CD4-positive, alpha-beta T cell treated with Interleukin-17A for 4 hours (primary cell): ENCODE data around the gene TECPR2.
"Not testable (repeated sequence)": the region's sequence is repeated elsewhere in the genome, so short reads cannot be mapped to it uniquely, and the experiment has no call there.

ENCODE experiments used
- DNase-seq: peaks from one replicate; pipeline ENCODE4 v3.0.0-alpha.2; 2020; ENCODE audit warnings: mixed read lengths

TECPR2 gene

GRCh38 chr14:102511538-102511937 is 148.8 kb downstream of the TECPR2 start:
- no peak for DNase-seq

- DNase-seq, result no peak
Observed at GRCh38 chr14:102512793-102513300, 150.1 kb downstream of the TECPR2 start.

- no peak for DNase-seq
Observed at GRCh38 chr14:102513899-102514772, 151.4 kb downstream of the TECPR2 start.

- no peak for DNase-seq
Observed at GRCh38 chr14:102514987-102515733, 152.4 kb downstream of the TECPR2 start.

- peak; percentile 74 for DNase-seq
Observed at GRCh38 chr14:102516531-102517391, 154.0 kb downstream of the TECPR2 start.

GRCh38 chr14:102517392-102518062 is 154.8 kb downstream of the TECPR2 start:
- no peak for DNase-seq

- DNase-seq, result no peak
Observed at GRCh38 chr14:102518063-102518648, 155.4 kb downstream of the TECPR2 start.

GRCh38 chr14:102519709-102520108 is 157.0 kb downstream of the TECPR2 start:
- not testable (repeated sequence) for DNase-seq

- DNase-seq, result no peak
Observed at GRCh38 chr14:102523200-102523568, 160.4 kb downstream of the TECPR2 start.

- no peak for DNase-seq
Observed at GRCh38 chr14:102523569-102524450, 161.1 kb downstream of the TECPR2 start.

GRCh38 chr14:102524451-102525218 is 161.9 kb downstream of the TECPR2 start:
- DNase-seq, result peak; percentile 95

- peak; percentile 50 for DNase-seq
Observed at GRCh38 chr14:102525219-102525928, 162.6 kb downstream of the TECPR2 start.

- DNase-seq, result no peak
Observed at GRCh38 chr14:102525929-102526497, 163.3 kb downstream of the TECPR2 start.

GRCh38 chr14:102528431-102529170 is 165.9 kb downstream of the TECPR2 start:
- DNase-seq, result no peak

GRCh38 chr14:102530828-102531478 is 168.2 kb downstream of the TECPR2 start:
- DNase-seq, result no peak

- DNase-seq, result no peak
Observed at GRCh38 chr14:102532204-102532658, 169.5 kb downstream of the TECPR2 start.

- no peak for DNase-seq
Observed at GRCh38 chr14:102537981-102538601, 175.3 kb downstream of the TECPR2 start.
